ENCODE results near the gene FRMD4A.
A peak's percentile ranks its signal among the peaks of the same experiment; 100 is the strongest.
"Not testable (repeated sequence)": the region's sequence is repeated elsewhere in the genome, so short reads cannot be mapped to it uniquely, and the experiment has no call there.

FRMD4A gene

DNA sequence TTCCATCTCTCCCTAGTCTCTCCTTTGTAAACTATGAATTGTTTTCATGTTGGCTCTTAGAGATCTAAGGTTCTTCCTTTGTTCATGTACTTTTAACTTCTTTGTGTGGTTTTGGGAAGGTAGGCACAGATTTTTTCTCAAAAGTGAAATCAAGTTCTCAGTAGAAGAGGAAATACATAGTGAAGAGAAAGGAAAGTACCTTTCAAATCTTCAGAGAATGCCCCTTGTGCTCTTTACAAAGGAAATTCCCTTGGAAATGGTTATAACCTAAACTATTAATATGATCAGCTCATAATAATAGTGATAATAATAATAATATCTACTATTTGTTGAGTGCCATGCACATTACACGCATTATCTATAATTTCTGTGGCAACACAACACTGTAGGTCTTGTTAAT is 425.4 kb downstream of the FRMD4A start:
- peaks cover 2% of the 10 kb centered on the region for H3K4me1 Mint-ChIP-seq
- peaks cover 1% of the 10 kb centered on the region for H3K36me3 Mint-ChIP-seq
- H3K4me3 Mint-ChIP-seq, result no peak overlapping the region
- H3K27ac Mint-ChIP-seq, result peak overlapping the region; percentile 29
- peaks cover 5% of the 10 kb centered on the region for H3K9me3 Mint-ChIP-seq
- no peak for DNase-seq (ENCODE audit: low spot score in 2 of 2)
- ATAC-seq (ENCODE audit: low read depth), result peak; percentile 70
- H3K27me3 Mint-ChIP-seq, result peaks cover 17% of the 10 kb centered on the region

DNA sequence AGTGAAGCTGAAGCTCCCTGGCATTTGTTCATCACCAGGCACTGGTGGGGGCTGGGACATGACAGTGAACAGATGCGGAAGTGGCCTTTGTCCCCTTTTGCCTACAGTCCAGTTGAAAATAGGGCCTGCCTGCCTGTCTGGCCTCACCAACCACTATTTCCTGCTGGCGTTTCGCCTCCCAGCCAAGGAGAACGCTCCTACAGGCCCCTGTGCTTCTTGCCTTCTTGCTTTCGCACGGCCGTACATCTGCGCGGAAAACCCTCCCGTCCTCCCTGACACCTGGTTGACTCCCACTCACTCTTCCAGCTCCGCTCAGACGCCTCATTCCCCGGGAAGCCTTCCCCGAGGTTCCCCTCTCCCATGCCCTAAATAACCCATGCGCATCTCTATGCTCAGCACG is 426.7 kb downstream of the FRMD4A start:
- DNase-seq (ENCODE audit: low spot score in 2 of 2) (no peak), ATAC-seq (ENCODE audit: low read depth) (no peak)
- H3K36me3 Mint-ChIP-seq, result peaks cover 1% of the 10 kb centered on the region
- peaks cover 5% of the 10 kb centered on the region for H3K9me3 Mint-ChIP-seq
- peaks cover 17% of the 10 kb centered on the region for H3K27me3 Mint-ChIP-seq
- no peak overlapping the region for H3K27ac Mint-ChIP-seq
- peaks cover 2% of the 10 kb centered on the region for H3K4me1 Mint-ChIP-seq
- no peak overlapping the region for H3K4me3 Mint-ChIP-seq

DNA sequence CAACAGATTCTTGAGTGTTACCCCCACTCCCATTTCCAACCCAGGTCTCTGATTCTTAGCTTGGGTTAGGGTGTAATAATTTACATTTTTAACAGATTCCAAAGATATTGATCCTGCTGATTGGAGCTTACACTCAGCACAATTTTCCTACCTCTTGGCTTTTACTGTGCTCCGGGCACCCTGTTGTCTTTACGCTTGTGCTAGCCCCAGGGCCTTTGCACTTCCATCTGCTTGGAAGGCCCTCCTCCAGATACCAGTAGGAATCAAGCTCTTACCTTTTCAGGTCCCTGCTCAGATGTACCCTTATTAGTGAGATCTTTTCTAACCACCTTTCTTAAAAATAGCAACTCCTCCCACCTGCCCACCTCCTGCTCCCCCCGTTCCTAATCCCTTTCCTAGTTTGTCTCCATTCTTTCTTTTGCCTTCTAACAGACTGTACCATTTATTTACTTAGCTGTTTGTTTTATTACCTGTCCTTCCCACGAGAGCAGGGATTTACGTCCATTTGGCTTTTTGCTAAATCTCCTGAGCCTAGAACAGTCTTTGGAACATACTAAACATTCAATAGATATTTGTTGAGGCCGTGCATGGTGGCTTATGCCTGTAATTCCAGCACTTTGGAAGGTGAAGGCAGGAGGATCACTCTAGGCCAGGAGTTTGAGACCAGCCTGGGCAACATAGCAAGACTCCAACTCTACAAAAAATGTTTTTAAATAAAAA is 427.7 kb downstream of the FRMD4A start:
- no peak for ATAC-seq (ENCODE audit: low read depth)
- no peak overlapping the region for H3K27ac Mint-ChIP-seq
- no peak for DNase-seq (ENCODE audit: low spot score in 2 of 2)
- H3K4me3 Mint-ChIP-seq, result no peak overlapping the region
- no peaks in the 10 kb centered on the region for H3K36me3 Mint-ChIP-seq
- peaks cover 2% of the 10 kb centered on the region for H3K9me3 Mint-ChIP-seq
- peaks cover 12% of the 10 kb centered on the region for H3K27me3 Mint-ChIP-seq
- peaks cover 2% of the 10 kb centered on the region for H3K4me1 Mint-ChIP-seq

DNA sequence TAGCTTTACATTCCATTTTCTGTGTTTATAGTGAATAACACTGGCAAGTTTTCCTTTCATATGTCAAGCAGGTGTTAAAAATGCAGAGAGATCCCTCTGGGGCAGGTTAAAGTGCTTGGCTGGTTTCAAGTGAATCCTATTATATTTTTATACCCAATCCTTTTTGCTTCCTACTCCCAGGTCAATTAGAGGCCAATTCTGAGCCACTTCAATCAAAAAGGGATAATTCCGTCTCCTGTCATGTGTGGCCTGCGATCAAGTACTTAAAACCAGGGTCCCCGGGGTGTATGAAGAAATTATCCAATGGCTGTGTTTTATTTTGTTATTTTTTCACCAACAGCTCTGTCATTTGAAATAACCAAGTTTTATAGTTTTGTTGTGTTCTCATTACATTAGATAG is 430.8 kb downstream of the FRMD4A start:
- Mint-ChIP-seq H3K36me3 (no peaks in the 10 kb centered on the region), H3K27ac (no peak overlapping the region), H3K4me1 (no peaks in the 10 kb centered on the region), H3K4me3 (no peak overlapping the region), H3K9me3 (peaks cover 4% of the 10 kb centered on the region), H3K27me3 (peaks cover 19% of the 10 kb centered on the region)
- ATAC-seq (ENCODE audit: low read depth), result no peak
- DNase-seq (ENCODE audit: low spot score in 2 of 2), result no peak

DNA sequence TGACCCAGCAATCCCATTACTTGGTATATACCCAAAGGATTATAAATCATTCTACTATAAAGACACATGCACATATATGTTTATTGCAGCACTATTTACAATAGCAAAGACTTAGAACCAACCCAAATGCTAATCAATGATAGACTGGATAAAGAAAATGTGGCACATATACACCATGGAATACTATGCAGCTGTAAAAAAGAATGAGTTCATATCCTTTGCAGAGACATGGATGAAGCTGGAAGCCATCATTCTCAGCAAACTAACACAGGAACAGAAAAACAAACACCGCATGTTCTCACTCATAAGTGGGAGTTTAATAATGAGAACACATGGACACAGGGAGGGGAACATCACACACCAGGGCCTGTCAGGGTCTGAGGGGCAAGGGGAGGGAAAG is 434.6 kb downstream of the FRMD4A start:
- not testable (repeated sequence) for DNase-seq (ENCODE audit: low spot score in 2 of 2); H3K4me1 Mint-ChIP-seq; H3K4me3 Mint-ChIP-seq; H3K9me3 Mint-ChIP-seq; H3K27ac Mint-ChIP-seq; ATAC-seq (ENCODE audit: low read depth); H3K36me3 Mint-ChIP-seq
- peaks cover 25% of the 10 kb centered on the region for H3K27me3 Mint-ChIP-seq

DNA sequence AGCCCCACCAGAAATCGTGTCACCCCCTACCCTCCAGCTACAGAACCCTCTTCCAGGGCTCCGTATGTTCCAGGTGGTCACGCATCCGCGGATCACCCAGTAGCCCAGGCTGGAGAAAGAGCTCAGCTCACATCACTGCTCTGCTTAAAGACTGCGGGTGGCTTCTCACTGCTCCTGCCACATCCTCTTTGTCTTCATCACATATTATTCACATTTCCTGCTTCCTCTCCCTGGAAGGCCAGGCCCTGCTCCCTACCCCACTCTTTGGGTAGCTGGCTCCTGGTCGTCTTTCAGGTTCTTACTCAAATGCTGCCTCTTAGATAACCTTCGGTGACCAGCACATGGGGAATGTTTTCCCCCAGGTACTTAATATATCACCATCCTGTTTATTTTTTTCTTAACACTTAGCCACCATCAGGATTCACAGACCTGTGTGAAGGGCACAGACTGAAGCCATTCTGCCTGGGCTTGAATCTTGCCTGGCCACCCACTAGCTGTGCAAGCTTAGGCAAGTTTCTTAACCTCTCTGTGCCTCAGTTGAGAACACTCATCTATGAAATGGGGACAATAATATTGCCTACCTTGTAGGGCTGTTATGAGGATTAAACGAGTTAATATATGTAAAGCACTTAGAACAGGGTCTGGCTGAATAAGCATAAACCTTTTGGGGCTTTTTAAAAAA is 436.2 kb downstream of the FRMD4A start:
- DNase-seq (ENCODE audit: low spot score in 2 of 2), result no peak
- no peak overlapping the region for H3K4me3 Mint-ChIP-seq
- H3K27ac Mint-ChIP-seq, result no peak overlapping the region
- H3K9me3 Mint-ChIP-seq, result peaks cover 2% of the 10 kb centered on the region
- peaks cover 11% of the 10 kb centered on the region for H3K4me1 Mint-ChIP-seq
- no peak for ATAC-seq (ENCODE audit: low read depth)
- H3K36me3 Mint-ChIP-seq, result no peaks in the 10 kb centered on the region
- peaks cover 34% of the 10 kb centered on the region for H3K27me3 Mint-ChIP-seq

DNA sequence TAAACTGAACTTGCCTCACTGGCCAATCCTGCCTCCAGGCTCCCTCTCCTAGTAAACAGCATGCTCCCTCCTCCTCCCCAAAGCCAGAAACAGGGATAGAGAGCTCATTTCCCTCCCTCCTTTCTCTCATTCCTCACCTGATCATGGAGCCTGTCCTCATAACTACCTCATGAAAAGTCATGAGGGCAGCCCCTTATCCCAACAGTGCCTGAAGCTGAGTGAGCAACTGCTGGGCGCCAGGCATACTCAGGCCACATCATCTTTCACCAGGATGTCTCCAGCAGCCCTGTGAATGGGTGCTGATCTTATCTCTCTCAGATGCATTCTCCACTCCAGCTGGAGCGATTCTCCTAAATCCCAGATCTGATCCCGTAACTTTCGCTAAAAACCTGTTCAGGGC is 436.8 kb downstream of the FRMD4A start:
- ATAC-seq (ENCODE audit: low read depth), result no peak
- Mint-ChIP-seq H3K36me3 (no peaks in the 10 kb centered on the region), H3K9me3 (peaks cover 2% of the 10 kb centered on the region), H3K4me1 (peaks cover 11% of the 10 kb centered on the region), H3K27ac (no peak overlapping the region), H3K4me3 (no peak overlapping the region), H3K27me3 (peaks cover 38% of the 10 kb centered on the region)
- DNase-seq (ENCODE audit: low spot score in 2 of 2), result no peak

DNA sequence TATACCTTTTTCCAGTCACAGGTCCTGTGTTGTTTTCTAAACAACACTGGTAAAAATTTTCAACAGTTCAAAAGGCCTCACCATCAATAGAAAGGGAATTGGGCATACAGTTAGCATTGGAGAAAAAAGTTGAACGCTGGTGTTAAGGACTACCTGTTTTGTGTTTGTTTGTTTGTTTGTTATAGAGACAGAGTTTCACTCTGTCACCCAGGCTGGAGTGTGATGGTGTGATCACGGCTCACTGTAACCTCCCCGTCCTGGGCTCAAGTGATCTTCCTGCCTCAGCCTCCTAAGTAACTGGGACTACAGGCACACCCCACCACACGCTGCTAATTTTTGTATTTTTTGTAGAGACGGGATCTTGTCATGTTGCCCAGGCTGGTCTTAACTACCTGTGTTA is 437.9 kb downstream of the FRMD4A start:
- peaks cover 42% of the 10 kb centered on the region for H3K27me3 Mint-ChIP-seq
- H3K4me3 Mint-ChIP-seq, result no peak overlapping the region
- no peaks in the 10 kb centered on the region for H3K36me3 Mint-ChIP-seq
- H3K27ac Mint-ChIP-seq, result no peak overlapping the region
- DNase-seq (ENCODE audit: low spot score in 2 of 2) (no peak), ATAC-seq (ENCODE audit: low read depth) (no peak)
- peaks cover 11% of the 10 kb centered on the region for H3K4me1 Mint-ChIP-seq
- peaks cover 2% of the 10 kb centered on the region for H3K9me3 Mint-ChIP-seq

DNA sequence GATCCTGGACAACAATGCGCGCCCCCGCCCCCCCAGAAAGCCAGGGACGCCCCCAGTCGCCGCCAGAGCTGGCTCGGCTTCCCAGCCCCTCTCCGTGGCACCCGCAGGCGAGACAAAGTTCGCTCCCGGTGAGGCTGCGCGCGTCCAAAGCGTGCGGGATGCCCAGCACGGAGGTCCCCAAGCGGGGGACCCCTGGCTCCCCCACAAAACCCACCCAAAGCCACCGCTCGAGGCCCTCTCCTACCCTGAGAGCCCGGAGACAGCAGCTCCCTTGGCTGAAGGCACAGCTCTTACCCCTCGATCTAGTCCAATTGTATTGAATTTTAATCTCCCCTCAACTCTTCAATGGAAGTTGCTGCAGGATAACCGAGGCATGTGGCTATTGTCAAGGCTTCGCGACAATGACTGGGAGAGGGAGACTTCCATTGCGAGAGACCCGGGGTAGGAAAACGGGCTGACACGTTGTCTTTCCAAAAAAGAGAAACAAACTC is 438.7 kb downstream of the FRMD4A start:
- H3K4me1 Mint-ChIP-seq, result peaks cover 13% of the 10 kb centered on the region
- no peak overlapping the region for H3K27ac Mint-ChIP-seq
- no peaks in the 10 kb centered on the region for H3K36me3 Mint-ChIP-seq
- no peak for ATAC-seq (ENCODE audit: low read depth)
- H3K4me3 Mint-ChIP-seq, result peak overlapping the region; percentile 67
- peaks cover 41% of the 10 kb centered on the region for H3K27me3 Mint-ChIP-seq
- DNase-seq (ENCODE audit: low spot score in 2 of 2), result no peak
- peaks cover 2% of the 10 kb centered on the region for H3K9me3 Mint-ChIP-seq

DNA sequence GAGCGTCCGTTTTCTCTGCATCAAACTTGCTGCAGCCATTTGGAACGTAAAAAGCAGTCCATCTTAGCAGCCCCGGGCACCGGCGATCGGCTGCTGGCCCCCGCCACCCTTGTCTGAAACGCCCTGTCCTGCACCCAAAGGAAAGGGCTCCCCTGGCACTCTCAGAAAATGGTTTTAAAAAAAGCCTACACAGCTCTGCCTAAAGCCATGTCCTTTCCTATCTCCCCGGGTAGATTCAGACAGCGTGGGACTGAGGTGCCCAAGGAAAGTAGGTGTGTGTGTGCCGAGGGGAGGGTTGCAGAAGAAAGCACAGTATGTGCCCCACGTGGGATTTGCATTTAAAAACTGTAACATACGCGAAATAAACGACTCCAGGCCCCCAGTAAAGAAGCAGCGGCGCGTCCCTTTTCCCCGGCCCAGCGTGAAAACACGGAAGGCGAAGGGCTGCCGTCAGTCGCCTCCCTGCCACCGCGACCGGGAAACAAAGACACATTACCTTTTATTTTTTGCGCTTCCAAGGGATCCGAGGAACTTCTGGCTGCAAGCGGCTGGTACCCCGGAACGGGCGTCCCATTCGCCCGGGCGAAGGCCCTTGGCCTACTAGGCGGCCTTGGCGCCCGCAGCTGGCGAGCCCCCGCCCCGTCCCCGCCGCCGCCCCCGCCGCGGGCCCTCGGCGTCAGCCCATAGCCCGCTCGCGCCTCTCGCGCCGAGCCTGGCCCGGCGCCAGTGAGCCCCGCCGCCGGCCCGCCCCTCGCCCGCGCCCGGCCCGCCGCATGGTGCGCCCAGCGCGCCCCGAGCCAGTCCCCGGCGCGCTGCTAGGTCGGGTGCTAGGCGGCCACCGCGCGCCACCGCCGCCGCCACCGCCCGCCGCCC is 439.4 kb downstream of the FRMD4A start:
- peaks cover 2% of the 10 kb centered on the region for H3K9me3 Mint-ChIP-seq
- peak overlapping the region; percentile 74 for H3K4me3 Mint-ChIP-seq
- peak; percentile 61 for ATAC-seq (ENCODE audit: low read depth)
- no peak overlapping the region for H3K27ac Mint-ChIP-seq
- H3K27me3 Mint-ChIP-seq, result peaks cover 45% of the 10 kb centered on the region
- no peaks in the 10 kb centered on the region for H3K36me3 Mint-ChIP-seq
- H3K4me1 Mint-ChIP-seq, result peaks cover 15% of the 10 kb centered on the region
- no peak for DNase-seq (ENCODE audit: low spot score in 2 of 2)

DNA sequence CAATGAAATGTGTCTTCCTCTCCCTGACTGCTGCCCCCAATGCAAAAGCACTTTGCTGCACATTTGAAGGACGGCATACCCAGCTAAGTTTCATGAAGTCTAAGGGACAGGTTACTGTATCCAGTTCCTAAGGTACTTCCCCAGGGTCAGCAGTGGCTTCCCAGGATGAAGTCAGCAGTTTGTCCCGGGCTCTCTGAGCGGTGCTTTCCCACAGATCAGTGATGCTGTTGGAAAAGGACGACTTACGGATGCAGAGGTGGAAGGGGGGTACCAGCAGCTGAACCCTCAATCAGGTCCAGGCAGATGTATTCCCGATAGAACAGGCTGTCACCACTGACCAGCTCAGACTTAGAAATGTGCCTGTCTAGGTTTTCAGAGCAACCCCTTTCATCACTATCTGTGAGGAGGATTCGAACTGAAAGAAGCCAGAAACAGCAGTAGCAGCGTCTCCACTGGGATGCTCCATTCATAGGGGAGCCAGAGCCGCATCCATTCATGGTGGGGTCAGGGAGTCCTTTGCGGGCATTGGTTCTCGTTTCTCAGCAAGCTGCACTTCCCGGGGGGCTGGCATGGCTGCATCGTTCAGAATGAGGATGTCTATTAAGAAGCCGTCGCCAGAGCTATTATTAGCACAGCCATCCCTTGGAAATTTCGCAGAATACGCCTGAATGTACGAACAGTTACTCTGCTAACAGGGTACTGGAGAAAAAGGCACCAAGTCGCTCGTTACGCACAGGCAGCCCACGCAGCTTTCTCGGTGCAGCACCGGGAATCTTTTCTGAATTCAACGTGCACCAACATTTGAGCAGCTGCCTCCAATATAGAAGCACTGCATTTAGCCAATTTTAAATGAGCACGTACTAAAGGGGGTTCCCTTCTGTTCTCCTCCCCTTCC is 440.2 kb downstream of the FRMD4A start:
- Mint-ChIP-seq H3K27ac (no peak overlapping the region), H3K4me3 (peak overlapping the region; percentile 74), H3K36me3 (no peaks in the 10 kb centered on the region), H3K4me1 (peaks cover 15% of the 10 kb centered on the region), H3K9me3 (no peaks in the 10 kb centered on the region), H3K27me3 (peaks cover 46% of the 10 kb centered on the region)
- no peak for DNase-seq (ENCODE audit: low spot score in 2 of 2)
- ATAC-seq (ENCODE audit: low read depth), result peak; percentile 26

DNA sequence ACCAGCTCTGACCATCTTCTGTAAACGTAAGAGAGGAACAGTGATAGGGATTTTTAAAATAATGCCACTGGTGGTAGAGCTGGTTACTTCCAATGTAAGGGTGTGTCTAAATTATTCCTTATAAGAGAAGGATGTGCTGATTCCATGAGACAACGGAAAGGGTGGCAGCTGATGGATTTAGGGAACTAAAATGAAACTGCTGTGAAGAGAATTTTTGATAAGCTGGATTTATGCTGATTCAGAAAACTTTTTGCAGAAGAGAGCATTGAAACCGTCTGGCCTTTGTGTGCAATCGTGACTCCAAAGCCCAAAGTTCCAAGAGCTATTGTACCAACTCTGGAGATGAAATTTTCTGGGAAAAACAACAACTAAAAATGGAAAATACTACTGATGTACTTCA is 443.0 kb downstream of the FRMD4A start:
- Mint-ChIP-seq H3K27ac (no peak overlapping the region), H3K4me3 (no peak overlapping the region), H3K36me3 (no peaks in the 10 kb centered on the region), H3K9me3 (no peaks in the 10 kb centered on the region), H3K27me3 (peaks cover 33% of the 10 kb centered on the region), H3K4me1 (peaks cover 12% of the 10 kb centered on the region)
- no peak for ATAC-seq (ENCODE audit: low read depth)
- no peak for DNase-seq (ENCODE audit: low spot score in 2 of 2)

DNA sequence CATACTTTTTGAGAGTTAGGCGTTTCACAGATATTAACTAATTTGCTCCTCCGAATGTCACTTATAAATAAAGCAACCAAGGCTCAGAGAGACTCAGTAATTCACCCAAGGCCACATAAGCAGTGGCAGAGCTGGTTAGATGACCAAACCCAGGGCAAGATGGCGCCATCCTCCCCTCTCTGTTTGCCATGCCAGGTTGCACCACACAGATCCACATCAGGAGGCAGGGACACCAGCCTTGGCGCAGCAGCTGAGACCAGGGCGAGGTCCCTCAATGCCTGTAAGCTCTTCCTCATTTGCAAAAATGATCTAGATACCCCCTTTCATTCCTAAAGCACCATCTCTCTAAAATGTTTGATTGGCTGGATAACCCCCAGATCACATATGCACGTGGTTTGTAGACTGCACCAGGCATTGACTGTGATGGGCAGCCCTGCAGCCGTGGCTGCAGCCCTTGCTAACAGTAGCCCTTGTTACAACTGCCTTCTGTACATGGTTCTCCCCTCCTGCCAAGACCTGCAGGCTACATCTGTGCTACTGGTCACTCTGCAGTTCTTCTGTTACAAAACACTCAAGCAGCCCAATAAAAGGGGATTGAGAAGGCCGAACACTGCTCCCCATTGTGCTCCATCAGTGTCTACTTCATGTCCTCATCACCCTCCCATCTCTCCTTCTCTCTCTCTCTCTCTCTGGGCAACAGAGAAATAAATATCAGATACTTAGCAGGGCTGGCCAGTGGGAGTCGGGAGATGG is 445.3 kb downstream of the FRMD4A start:
- ATAC-seq (ENCODE audit: low read depth), result no peak
- DNase-seq (ENCODE audit: low spot score in 2 of 2), result no peak
- Mint-ChIP-seq H3K9me3 (no peaks in the 10 kb centered on the region), H3K27ac (no peak overlapping the region), H3K4me3 (no peak overlapping the region), H3K27me3 (peaks cover 30% of the 10 kb centered on the region), H3K36me3 (no peaks in the 10 kb centered on the region), H3K4me1 (peaks cover 6% of the 10 kb centered on the region)

Data from memory B cell (primary cell).